T-helper 1 cell treated with Interleukin-12 subunit alpha and Interleukin-12 subunit beta and Interleukin-4 antibody, amounts not matched to agents 30 μg/mL and 1 μg/mL, for 36 hours (primary cell): ENCODE measurements around the gene MUC6.

Source experiments
- H3K27ac Mint-ChIP-seq: one replicate; pipeline ENCODE4 v1.8.0; 2021; ENCODE audit warnings: mild to moderate bottlenecking, mixed read lengths
- H3K27me3 Mint-ChIP-seq: one replicate; pipeline ENCODE4 v1.8.0; 2021; ENCODE audit warnings: low read depth, mixed read lengths
- H3K36me3 Mint-ChIP-seq: one replicate; pipeline ENCODE4 v1.8.0; 2021; ENCODE audit warnings: low read depth, mixed read lengths
- H3K4me1 Mint-ChIP-seq: one replicate; pipeline ENCODE4 v1.8.0; 2021; ENCODE audit warnings: low read depth, mixed read lengths
- H3K4me3 Mint-ChIP-seq: one replicate; pipeline ENCODE4 v1.8.0; 2021; ENCODE audit warnings: mild to moderate bottlenecking, moderate library complexity, mixed read lengths
- H3K9me3 Mint-ChIP-seq: one replicate; pipeline ENCODE4 v1.8.0; 2021; ENCODE audit warnings: mixed read lengths

The MUC6 gene

DNA sequence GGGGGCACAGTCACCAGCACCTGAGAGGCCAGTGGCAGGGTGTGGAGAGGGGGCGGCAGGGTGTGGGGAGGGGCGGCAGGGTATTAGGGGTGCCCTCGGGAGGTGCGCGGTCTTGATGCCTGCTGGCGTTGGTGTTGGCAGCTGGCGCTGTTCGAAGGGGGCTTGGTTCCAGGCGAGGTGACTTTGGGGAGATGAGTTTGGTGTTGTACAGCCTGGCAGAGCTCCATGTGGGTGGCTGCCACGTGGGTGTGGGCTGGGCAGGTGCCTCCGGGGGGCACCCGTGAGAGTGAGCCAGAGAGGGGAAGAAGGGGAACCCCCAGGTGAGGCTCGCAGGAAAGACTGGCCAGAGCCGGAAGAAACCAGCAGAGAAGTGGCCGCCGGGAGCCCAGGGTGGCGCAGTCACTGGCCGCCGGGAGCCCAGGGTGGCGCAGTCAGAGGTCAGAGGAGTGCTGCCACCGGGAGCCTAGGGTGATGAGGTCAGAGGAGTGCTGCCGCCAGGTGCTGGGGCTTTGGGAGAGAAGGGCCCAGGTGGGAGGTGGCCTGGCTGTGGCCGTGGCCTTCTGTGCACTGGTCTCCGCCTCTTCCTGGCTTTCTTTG, 44.7 kb downstream of the MUC6 start:
- H3K4me1 Mint-ChIP-seq, result peaks cover 6% of the 10 kb centered on the region
- peaks cover 13% of the 10 kb centered on the region for H3K36me3 Mint-ChIP-seq
- H3K9me3 Mint-ChIP-seq, result no peaks in the 10 kb centered on the region
- no peak overlapping the region for H3K27ac Mint-ChIP-seq
- H3K4me3 Mint-ChIP-seq, result no peak overlapping the region
- no peaks in the 10 kb centered on the region for H3K27me3 Mint-ChIP-seq

- H3K4me1 Mint-ChIP-seq, result peaks cover 6% of the 10 kb centered on the region
- H3K4me3 Mint-ChIP-seq, result no peak overlapping the region
- H3K36me3 Mint-ChIP-seq, result peaks cover 9% of the 10 kb centered on the region
- no peak overlapping the region for H3K27ac Mint-ChIP-seq
- no peaks in the 10 kb centered on the region for H3K9me3 Mint-ChIP-seq
- no peaks in the 10 kb centered on the region for H3K27me3 Mint-ChIP-seq
These were observed 45.5 kb downstream of the MUC6 start for GRCh38 chr11:991034-991433.

DNA sequence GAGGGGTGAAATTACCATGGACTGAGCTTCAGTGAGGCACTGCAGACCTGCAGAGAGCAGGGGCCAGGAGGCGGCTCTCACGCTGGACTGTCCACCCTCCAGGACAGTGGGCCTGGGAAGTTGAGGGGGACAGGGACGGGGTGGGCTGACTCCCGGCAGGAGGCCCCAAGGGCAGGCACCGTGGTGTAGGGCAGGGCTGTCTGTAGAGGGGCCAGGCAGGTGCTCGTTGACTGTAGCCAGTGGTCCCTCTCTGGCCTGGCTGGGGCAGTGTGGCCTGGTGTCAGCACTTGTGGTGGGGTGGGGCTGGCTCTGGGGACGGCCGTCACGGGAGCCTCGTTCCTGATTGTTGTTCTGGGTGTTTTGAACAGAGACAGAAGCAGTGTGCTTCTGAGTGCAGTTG, 46.4 kb downstream of the MUC6 start:
- H3K36me3 Mint-ChIP-seq, result peaks cover 5% of the 10 kb centered on the region
- H3K4me3 Mint-ChIP-seq, result no peak overlapping the region
- no peaks in the 10 kb centered on the region for H3K9me3 Mint-ChIP-seq
- no peaks in the 10 kb centered on the region for H3K27me3 Mint-ChIP-seq
- peaks cover 2% of the 10 kb centered on the region for H3K4me1 Mint-ChIP-seq
- no peak overlapping the region for H3K27ac Mint-ChIP-seq

GRCh38 chr11:987671-988070, 48.8 kb downstream of the MUC6 start:
- Mint-ChIP-seq H3K4me3 (no peak overlapping the region), H3K36me3 (peaks cover 5% of the 10 kb centered on the region)

DNA sequence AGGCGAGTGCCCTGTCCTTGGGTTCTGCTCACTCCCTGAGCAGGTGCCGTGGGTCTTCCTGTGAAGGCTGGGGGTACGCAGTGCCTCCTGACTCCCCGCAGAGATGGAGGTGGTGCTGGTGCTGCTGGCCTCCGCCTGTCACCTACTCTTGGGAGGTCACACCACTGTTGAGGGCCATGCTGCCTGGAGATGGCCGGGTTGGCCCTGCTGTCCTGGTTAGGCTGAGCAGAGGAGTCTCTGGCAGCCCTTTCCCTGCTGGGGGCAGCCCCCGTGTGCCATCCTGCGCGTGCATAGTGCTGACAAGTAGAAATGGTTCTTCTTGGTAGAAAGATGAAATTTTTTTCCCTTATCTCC, 49.6 kb downstream of the MUC6 start:
- no peaks in the 10 kb centered on the region for H3K4me1 Mint-ChIP-seq
- H3K27me3 Mint-ChIP-seq, result no peaks in the 10 kb centered on the region
- H3K4me3 Mint-ChIP-seq, result no peak overlapping the region
- peaks cover 5% of the 10 kb centered on the region for H3K36me3 Mint-ChIP-seq
- H3K9me3 Mint-ChIP-seq, result no peaks in the 10 kb centered on the region
- H3K27ac Mint-ChIP-seq, result no peak overlapping the region

More at GRCh38 chr11:987671-988070, 48.8 kb downstream of the MUC6 start:
- H3K27me3 Mint-ChIP-seq, result no peaks in the 10 kb centered on the region
- no peaks in the 10 kb centered on the region for H3K4me1 Mint-ChIP-seq
- no peak overlapping the region for H3K27ac Mint-ChIP-seq
- no peaks in the 10 kb centered on the region for H3K9me3 Mint-ChIP-seq

DNA sequence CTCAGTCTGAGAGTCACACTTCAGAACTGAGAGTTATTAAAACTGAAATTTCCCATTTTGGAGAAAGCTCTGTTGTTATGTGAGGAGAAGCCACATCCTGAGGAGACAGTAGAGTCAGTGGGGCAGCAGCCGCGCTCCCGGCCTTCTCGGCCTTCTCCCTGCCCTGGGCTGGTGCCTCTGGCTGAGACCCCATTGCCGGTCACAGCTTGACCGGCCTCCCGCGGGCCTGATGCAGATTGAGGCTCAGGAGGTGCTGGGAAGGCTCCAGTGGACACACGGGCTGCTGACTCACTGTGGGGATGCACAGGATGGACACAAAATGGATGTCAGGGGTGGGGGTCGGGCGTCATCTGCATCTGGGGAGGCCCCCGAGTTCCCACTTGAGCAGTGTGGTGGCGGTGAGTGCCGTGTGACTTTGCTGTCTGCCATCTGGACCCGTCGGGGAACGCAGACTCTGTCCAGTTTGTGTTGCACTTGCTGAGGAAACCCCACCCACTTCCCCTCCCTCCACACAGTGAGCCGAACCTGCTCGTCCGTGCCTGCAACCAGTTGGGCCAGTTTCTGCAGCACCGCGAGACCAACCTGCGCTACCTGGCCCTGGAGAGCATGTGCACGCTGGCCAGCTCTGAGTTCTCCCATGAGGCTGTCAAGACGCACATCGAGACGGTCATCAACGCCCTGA, 50.1 kb downstream of the MUC6 start:
- H3K27ac Mint-ChIP-seq, result no peak overlapping the region
- no peaks in the 10 kb centered on the region for H3K27me3 Mint-ChIP-seq
- H3K4me1 Mint-ChIP-seq, result no peaks in the 10 kb centered on the region
- H3K9me3 Mint-ChIP-seq, result no peaks in the 10 kb centered on the region
- H3K36me3 Mint-ChIP-seq, result peaks cover 5% of the 10 kb centered on the region
- H3K4me3 Mint-ChIP-seq, result no peak overlapping the region

DNA sequence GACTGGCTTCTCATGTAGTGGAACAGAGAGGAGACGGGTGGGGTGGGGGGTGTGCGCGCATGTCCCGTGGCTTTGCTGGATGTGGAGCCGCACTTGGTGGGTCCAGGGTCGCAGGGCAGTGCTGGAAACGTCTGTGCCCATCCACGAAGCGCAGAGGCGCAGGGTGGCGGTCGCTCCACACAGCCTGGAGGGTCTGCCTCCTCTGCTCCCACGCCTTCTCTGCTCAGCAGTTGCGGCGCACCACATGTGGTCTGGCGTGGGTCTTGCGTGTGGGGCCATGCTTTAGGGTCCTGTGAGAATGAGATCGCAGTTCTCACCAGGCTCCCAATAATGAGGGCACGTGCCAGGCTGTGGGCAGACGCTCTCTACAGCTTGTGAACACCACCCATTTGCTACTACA, 50.7 kb downstream of the MUC6 start:
- Mint-ChIP-seq H3K27ac (no peak overlapping the region), H3K36me3 (peaks cover 3% of the 10 kb centered on the region), H3K4me1 (no peaks in the 10 kb centered on the region), H3K4me3 (no peak overlapping the region), H3K27me3 (no peaks in the 10 kb centered on the region), H3K9me3 (no peaks in the 10 kb centered on the region)

DNA sequence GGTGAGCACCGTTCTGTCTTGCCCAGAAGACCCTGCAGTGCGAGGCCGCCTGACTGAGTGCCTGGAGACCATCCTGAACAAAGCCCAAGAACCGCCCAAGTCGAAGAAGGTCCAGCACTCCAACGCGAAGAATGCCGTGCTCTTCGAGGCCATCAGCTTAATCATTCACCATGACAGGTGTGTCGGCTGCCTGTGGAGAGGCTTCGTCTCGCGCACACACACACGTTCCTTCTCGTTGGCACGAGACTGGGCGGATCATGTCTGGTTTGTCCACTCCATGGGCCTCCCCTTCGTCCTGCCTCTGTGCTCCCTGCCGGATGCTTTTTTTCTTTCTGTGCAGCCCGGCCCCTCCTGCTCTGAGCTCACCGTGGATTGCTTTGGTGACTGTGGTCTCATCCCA, 51.1 kb downstream of the MUC6 start:
- peaks cover 3% of the 10 kb centered on the region for H3K36me3 Mint-ChIP-seq

DNA sequence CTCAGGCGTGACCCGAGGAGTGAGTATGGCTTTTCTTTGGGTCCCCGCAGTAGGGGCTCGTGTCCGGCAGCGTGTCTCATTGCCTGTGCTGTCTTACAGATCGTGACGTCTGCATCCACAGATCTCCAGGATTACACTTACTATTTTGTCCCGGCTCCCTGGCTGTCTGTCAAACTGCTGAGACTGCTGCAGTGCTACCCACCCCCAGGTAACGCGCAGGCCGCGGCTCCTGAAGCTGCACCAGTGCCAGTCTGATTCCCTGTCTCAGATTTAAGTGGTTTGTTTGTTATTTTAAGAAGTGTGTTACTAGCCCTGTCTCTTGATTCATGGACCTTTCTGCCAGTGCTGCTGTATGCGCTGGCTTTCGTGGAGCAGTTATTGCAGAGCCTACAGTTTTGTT, 52.0 kb downstream of the MUC6 start:
- peaks cover 3% of the 10 kb centered on the region for H3K36me3 Mint-ChIP-seq
- H3K27me3 Mint-ChIP-seq, result no peaks in the 10 kb centered on the region
- no peak overlapping the region for H3K4me3 Mint-ChIP-seq
- no peaks in the 10 kb centered on the region for H3K4me1 Mint-ChIP-seq
- no peaks in the 10 kb centered on the region for H3K9me3 Mint-ChIP-seq
- no peak overlapping the region for H3K27ac Mint-ChIP-seq

More for the DNA sequence above, 51.1 kb downstream of the MUC6 start:
- H3K27ac Mint-ChIP-seq, result no peak overlapping the region
- no peaks in the 10 kb centered on the region for H3K9me3 Mint-ChIP-seq
- no peaks in the 10 kb centered on the region for H3K4me1 Mint-ChIP-seq
- no peaks in the 10 kb centered on the region for H3K27me3 Mint-ChIP-seq
- no peak overlapping the region for H3K4me3 Mint-ChIP-seq

GRCh38 chr11:981764-982163, 54.8 kb downstream of the MUC6 start:
- Mint-ChIP-seq H3K36me3 (peaks cover 3% of the 10 kb centered on the region), H3K9me3 (no peaks in the 10 kb centered on the region), H3K27me3 (no peaks in the 10 kb centered on the region), H3K4me1 (no peaks in the 10 kb centered on the region), H3K27ac (no peak overlapping the region), H3K4me3 (no peak overlapping the region)

- no peak overlapping the region for H3K4me3 Mint-ChIP-seq
- no peaks in the 10 kb centered on the region for H3K27me3 Mint-ChIP-seq
- H3K4me1 Mint-ChIP-seq, result peaks cover 6% of the 10 kb centered on the region
- no peaks in the 10 kb centered on the region for H3K9me3 Mint-ChIP-seq
- H3K27ac Mint-ChIP-seq, result no peak overlapping the region
- peaks cover 3% of the 10 kb centered on the region for H3K36me3 Mint-ChIP-seq
These were observed 55.8 kb downstream of the MUC6 start for GRCh38 chr11:980438-981357.

DNA sequence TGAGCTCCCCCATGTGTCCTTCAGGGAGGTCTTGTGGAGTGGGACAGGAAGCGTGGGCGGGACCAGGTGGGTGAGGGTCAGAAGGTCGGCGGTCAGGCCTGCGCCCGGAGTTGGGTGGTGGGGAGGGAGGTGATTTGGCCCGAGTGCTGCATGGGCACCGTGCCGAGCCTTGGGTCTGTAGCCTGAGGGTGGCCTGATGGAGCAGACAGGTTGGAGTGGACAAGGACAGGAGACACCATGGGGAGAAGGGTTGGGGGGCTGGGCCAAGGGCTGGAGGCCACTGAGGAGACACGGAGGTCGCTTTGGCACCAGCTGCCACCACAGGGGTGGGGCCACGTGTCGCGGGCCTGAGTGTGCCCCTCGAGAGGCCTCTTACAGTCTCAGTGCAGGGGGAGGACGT, 57.7 kb downstream of the MUC6 start:
- H3K36me3 Mint-ChIP-seq, result no peaks in the 10 kb centered on the region
- H3K27me3 Mint-ChIP-seq, result no peaks in the 10 kb centered on the region
- H3K4me1 Mint-ChIP-seq, result peaks cover 7% of the 10 kb centered on the region
- H3K4me3 Mint-ChIP-seq, result no peak overlapping the region
- H3K27ac Mint-ChIP-seq, result no peak overlapping the region
- H3K9me3 Mint-ChIP-seq, result no peaks in the 10 kb centered on the region

DNA sequence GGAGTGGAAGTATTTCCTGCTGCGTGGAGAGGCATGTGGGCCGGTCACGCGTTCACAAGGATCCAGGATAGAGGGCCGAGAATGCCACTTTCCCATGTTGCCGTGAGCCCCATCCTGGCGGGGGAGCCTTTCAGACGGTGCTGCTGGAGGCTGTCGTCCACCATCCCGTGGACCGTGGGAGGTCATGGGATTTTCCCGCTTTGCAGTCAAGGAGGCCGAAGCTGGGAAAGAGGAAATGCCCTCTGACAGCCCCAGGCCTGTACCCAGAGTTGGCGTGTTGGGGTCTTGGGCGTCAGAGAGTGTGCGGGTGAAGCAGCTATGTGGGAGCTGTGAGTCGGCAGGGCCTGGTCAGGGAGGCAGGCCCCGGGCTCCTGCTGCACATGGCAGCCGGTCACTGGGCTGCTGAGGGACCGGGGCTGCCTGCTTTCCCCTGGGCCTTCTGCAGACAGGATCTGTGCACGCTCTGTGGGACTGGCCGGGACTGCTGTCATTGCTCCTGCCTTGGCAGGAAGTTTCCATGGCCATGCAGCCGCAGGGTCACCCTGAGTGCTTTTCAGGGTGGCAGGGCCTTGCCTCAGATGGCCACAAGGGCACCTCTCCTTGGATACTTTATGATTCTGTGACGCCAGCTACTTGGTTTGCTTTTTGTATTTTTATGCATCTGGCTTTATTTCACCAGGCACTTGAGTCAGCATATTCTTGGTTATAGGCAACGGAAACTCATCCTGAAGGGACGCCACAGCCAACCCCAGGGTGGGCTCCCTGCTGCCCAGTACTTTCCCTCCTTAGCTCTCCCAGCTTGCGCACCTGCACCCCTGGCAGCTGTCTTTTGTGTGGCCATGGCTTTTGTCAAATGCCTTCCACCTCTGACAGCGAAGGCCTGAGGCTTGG, 58.4 kb downstream of the MUC6 start:
- Mint-ChIP-seq H3K4me1 (peaks cover 7% of the 10 kb centered on the region), H3K27me3 (no peaks in the 10 kb centered on the region), H3K4me3 (no peak overlapping the region), H3K9me3 (no peaks in the 10 kb centered on the region), H3K27ac (no peak overlapping the region), H3K36me3 (no peaks in the 10 kb centered on the region)

DNA sequence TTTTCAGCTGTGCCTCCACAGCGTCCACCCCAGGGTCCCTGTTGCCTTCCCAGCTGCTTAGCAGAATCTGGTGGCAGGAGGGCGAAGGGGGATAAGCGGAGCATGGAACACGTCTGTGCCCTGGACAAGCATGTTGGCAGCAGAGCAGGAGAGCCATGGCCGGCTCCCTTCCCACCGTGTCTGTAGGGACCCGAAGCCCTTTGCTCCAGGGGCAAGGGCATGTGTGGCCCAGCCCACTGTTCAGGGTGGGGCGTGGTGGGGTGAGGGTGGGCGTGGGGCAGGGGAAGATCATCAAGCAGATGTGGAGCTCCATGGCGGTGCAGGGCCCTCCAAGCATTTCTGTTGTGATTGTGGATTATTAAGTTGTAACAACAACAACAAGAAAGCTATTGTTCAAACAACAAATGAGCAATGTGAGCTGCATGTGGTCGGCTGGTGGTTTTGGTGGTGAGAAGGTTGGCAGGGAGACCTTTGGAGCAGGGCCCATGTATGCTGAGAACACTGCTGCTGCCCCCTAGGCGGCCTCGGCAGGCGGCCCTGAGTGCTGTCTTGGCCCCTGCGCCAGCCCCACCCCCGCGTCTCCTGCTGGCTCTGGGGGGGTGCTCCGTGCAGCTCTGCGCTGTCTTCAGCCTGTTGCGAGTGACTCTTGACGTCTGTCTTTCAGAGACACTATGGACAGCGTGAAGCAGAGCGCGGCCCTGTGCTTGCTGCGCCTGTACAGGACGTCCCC, 59.9 kb downstream of the MUC6 start:
- Mint-ChIP-seq H3K4me3 (no peak overlapping the region), H3K36me3 (no peaks in the 10 kb centered on the region), H3K9me3 (no peaks in the 10 kb centered on the region), H3K27ac (no peak overlapping the region), H3K4me1 (peaks cover 7% of the 10 kb centered on the region), H3K27me3 (no peaks in the 10 kb centered on the region)
